IPS-20b (cell line): Measurements from ENCODE around the gene CGN.

Source experiments
- H3K27ac ChIP-seq: one replicate; pipeline ENCODE4 v1.5.1; 2013; ENCODE audit warnings: low read length
- H3K27me3 ChIP-seq: 2 replicates; pipeline ENCODE4 v1.6.1; 2013; ENCODE audit warnings: mild to moderate bottlenecking, low read length, inconsistent platforms; ENCODE audit not compliant: insufficient read depth
- H3K36me3 ChIP-seq: 2 replicates; pipeline ENCODE4 v1.6.1; 2013; ENCODE audit warnings: low read depth, mild to moderate bottlenecking, inconsistent platforms, low read length, moderate library complexity; ENCODE audit not compliant: insufficient read depth
- H3K4me1 ChIP-seq: 2 replicates; pipeline ENCODE4 v1.6.1; 2013; ENCODE audit warnings: mild to moderate bottlenecking, control low read depth, inconsistent platforms, low read length, moderate library complexity; ENCODE audit not compliant: insufficient read depth
- H3K4me3 ChIP-seq: 2 replicates; pipeline ENCODE4 v1.5.1; 2013; ENCODE audit warnings: mild to moderate bottlenecking, low read length, inconsistent platforms
- H3K9ac ChIP-seq: 2 replicates; pipeline ENCODE4 v1.6.1; 2013; ENCODE audit warnings: low read depth, mild to moderate bottlenecking, inconsistent platforms, low read length, moderate library complexity
- H3K9me3 ChIP-seq: 2 replicates; pipeline ENCODE4 v1.6.1; 2013; ENCODE audit warnings: mild to moderate bottlenecking, low read depth, low read length, inconsistent platforms; ENCODE audit not compliant: insufficient read depth

Gene CGN

GRCh38 chr1:151563376-151563775 is 52.2 kb downstream of the CGN start:
- peaks cover 25% of the 10 kb centered on the region for H3K36me3 ChIP-seq
- no peak overlapping the region for H3K4me3 ChIP-seq
- H3K9me3 ChIP-seq, result no peaks in the 10 kb centered on the region
- peaks cover 6% of the 10 kb centered on the region; the same call in 1 of the 2 replicates for H3K4me1 ChIP-seq
- H3K9ac ChIP-seq, result no peak overlapping the region
- no peak overlapping the region for H3K27ac ChIP-seq
- no peaks in the 10 kb centered on the region for H3K27me3 ChIP-seq

- H3K4me1 ChIP-seq, result peaks cover 6% of the 10 kb centered on the region; the same call in 1 of the 2 replicates
- peaks cover 43% of the 10 kb centered on the region for H3K36me3 ChIP-seq
- H3K27me3 ChIP-seq, result no peaks in the 10 kb centered on the region
- no peaks in the 10 kb centered on the region for H3K9me3 ChIP-seq
- H3K4me3 ChIP-seq, result no peak overlapping the region
- H3K27ac ChIP-seq, result no peak overlapping the region
- 0 out of 2 replicates have a peak overlapping the region, but pooled peaks have one; percentile 24 for H3K9ac ChIP-seq
Observed at GRCh38 chr1:151565502-151566189, 54.5 kb downstream of the CGN start.

- Histone ChIP-seq H3K9me3 (no peaks in the 10 kb centered on the region), H3K27ac (no peak overlapping the region), H3K9ac (no peak overlapping the region), H3K4me1 (peaks cover 6% of the 10 kb centered on the region; the same call in 1 of the 2 replicates), H3K27me3 (no peaks in the 10 kb centered on the region), H3K4me3 (no peak overlapping the region), H3K36me3 (peaks cover 51% of the 10 kb centered on the region)
Observed at GRCh38 chr1:151568626-151569088, 57.5 kb downstream of the CGN start.

- H3K4me1 ChIP-seq, result no peaks in the 10 kb centered on the region; the same call in 1 of the 2 replicates
- H3K27ac ChIP-seq, result no peak overlapping the region
- H3K27me3 ChIP-seq, result no peaks in the 10 kb centered on the region
- no peak overlapping the region for H3K4me3 ChIP-seq
- no peak overlapping the region for H3K9ac ChIP-seq
- peaks cover 64% of the 10 kb centered on the region for H3K36me3 ChIP-seq
- no peaks in the 10 kb centered on the region for H3K9me3 ChIP-seq
Observed at GRCh38 chr1:151570819-151571218, 59.6 kb downstream of the CGN start.

GRCh38 chr1:151574575-151575529 is 63.7 kb downstream of the CGN start:
- H3K9ac ChIP-seq, result no peak overlapping the region
- no peak overlapping the region for H3K4me3 ChIP-seq
- H3K9me3 ChIP-seq, result no peaks in the 10 kb centered on the region
- H3K27ac ChIP-seq, result no peak overlapping the region
- H3K4me1 ChIP-seq, result peaks cover 7% of the 10 kb centered on the region; the same call in 1 of the 2 replicates
- H3K36me3 ChIP-seq, result peaks cover 54% of the 10 kb centered on the region
- no peaks in the 10 kb centered on the region for H3K27me3 ChIP-seq

- H3K36me3 ChIP-seq, result peaks cover 57% of the 10 kb centered on the region
- no peak overlapping the region for H3K27ac ChIP-seq
- H3K9ac ChIP-seq, result no peak overlapping the region
- no peaks in the 10 kb centered on the region for H3K27me3 ChIP-seq
- peak overlapping the region; percentile 22; the same call in 1 of the 2 replicates for H3K4me3 ChIP-seq
- peaks cover 7% of the 10 kb centered on the region; the same call in 1 of the 2 replicates for H3K4me1 ChIP-seq
- H3K9me3 ChIP-seq, result no peaks in the 10 kb centered on the region
Observed at GRCh38 chr1:151577173-151577572, 66.0 kb downstream of the CGN start.

- H3K36me3 ChIP-seq, result peaks cover 54% of the 10 kb centered on the region
- no peaks in the 10 kb centered on the region for H3K27me3 ChIP-seq
- peaks cover 7% of the 10 kb centered on the region; the same call in 1 of the 2 replicates for H3K4me1 ChIP-seq
- no peaks in the 10 kb centered on the region for H3K9me3 ChIP-seq
- no peak overlapping the region for H3K4me3 ChIP-seq
- no peak overlapping the region for H3K27ac ChIP-seq
- H3K9ac ChIP-seq, result no peak overlapping the region
Observed at GRCh38 chr1:151578941-151579340, 67.8 kb downstream of the CGN start.

GRCh38 chr1:151579436-151580225 is 68.4 kb downstream of the CGN start:
- Histone ChIP-seq H3K27me3 (no peaks in the 10 kb centered on the region), H3K27ac (no peak overlapping the region), H3K4me3 (no peak overlapping the region), H3K9me3 (no peaks in the 10 kb centered on the region), H3K9ac (no peak overlapping the region), H3K36me3 (peaks cover 48% of the 10 kb centered on the region), H3K4me1 (peaks cover 7% of the 10 kb centered on the region; the same call in 1 of the 2 replicates)

GRCh38 chr1:151581451-151581850 is 70.3 kb downstream of the CGN start:
- no peak overlapping the region for H3K4me3 ChIP-seq
- no peak overlapping the region for H3K27ac ChIP-seq
- no peak overlapping the region for H3K9ac ChIP-seq
- H3K4me1 ChIP-seq, result peaks cover 7% of the 10 kb centered on the region; the same call in 1 of the 2 replicates
- no peaks in the 10 kb centered on the region for H3K9me3 ChIP-seq
- no peaks in the 10 kb centered on the region for H3K27me3 ChIP-seq
- peaks cover 30% of the 10 kb centered on the region for H3K36me3 ChIP-seq

- no peak overlapping the region for H3K4me3 ChIP-seq
- peaks cover 7% of the 10 kb centered on the region; the same call in 1 of the 2 replicates for H3K4me1 ChIP-seq
- H3K27ac ChIP-seq, result no peak overlapping the region
- H3K9me3 ChIP-seq, result no peaks in the 10 kb centered on the region
- H3K9ac ChIP-seq, result no peak overlapping the region
- H3K36me3 ChIP-seq, result peaks cover 30% of the 10 kb centered on the region
- H3K27me3 ChIP-seq, result no peaks in the 10 kb centered on the region
Observed at GRCh38 chr1:151581921-151582320, 70.7 kb downstream of the CGN start.

GRCh38 chr1:151583796-151584195 is 72.6 kb downstream of the CGN start:
- Histone ChIP-seq H3K36me3 (peaks cover 26% of the 10 kb centered on the region), H3K4me3 (no peak overlapping the region), H3K4me1 (no peaks in the 10 kb centered on the region), H3K27me3 (no peaks in the 10 kb centered on the region), H3K27ac (no peak overlapping the region), H3K9ac (no peak overlapping the region; the same call in 1 of the 2 replicates), H3K9me3 (no peaks in the 10 kb centered on the region)
